Ishikawa (cell line): ENCODE measurements around the gene ATXN1.

Experiments used
- CEBPB ChIP-seq: IDR thresholded peaks from 2 replicates; pipeline ENCODE4 v1.6.1; 2012
- CREB1 ChIP-seq: IDR thresholded peaks from 2 replicates; pipeline ENCODE4 v1.6.1; 2012; ENCODE audit warnings: low read depth
- EP300 ChIP-seq: IDR thresholded peaks from 2 replicates; pipeline ENCODE4 v1.6.1; 2012; ENCODE audit warnings: borderline replicate concordance
- FOXM1 ChIP-seq: IDR thresholded peaks from 2 replicates; pipeline ENCODE4 v1.6.1; 2012; ENCODE audit warnings: low read depth, borderline replicate concordance
- RAD21 ChIP-seq: IDR thresholded peaks from 2 replicates; pipeline ENCODE4 v1.6.1; 2012; ENCODE audit warnings: low read depth
- TCF12 ChIP-seq: IDR thresholded peaks from 2 replicates; pipeline ENCODE4 v1.6.1; 2012; ENCODE audit warnings: low read depth
- YY1 ChIP-seq: IDR thresholded peaks from 2 replicates; pipeline ENCODE4 v1.6.1; 2012; ENCODE audit warnings: low read depth
- TF ChIP-seq, protein P1 (sequence below): IDR thresholded peaks from 2 replicates; pipeline ENCODE4 v1.6.1; 2012; ENCODE audit warnings: low read depth, mild to moderate bottlenecking
- TF ChIP-seq, protein P2 (sequence below): IDR thresholded peaks from 2 replicates; pipeline ENCODE4 v1.6.1; 2012

DNA sequence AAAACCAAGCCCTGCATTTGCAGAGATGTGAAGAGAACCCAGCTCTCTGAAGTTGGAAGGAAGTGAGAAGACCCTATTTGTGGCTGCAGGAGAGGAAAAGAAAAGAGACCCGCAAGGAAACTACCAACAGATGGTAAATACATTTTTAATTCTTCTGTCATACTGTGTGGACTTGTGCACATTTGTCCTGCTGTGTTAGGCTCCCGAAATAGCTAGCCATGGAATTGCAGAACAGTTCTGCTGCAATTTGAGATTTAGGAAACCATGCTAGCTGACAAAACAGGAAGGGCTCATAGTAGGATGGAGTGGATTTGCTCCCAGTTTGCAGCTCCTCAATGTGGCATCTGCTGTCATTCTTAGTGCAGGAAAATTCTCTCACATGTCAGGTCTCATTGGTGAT lies 12.1 kb upstream of the ATXN1 start:
- TF ChIP-seq, protein P1, sequence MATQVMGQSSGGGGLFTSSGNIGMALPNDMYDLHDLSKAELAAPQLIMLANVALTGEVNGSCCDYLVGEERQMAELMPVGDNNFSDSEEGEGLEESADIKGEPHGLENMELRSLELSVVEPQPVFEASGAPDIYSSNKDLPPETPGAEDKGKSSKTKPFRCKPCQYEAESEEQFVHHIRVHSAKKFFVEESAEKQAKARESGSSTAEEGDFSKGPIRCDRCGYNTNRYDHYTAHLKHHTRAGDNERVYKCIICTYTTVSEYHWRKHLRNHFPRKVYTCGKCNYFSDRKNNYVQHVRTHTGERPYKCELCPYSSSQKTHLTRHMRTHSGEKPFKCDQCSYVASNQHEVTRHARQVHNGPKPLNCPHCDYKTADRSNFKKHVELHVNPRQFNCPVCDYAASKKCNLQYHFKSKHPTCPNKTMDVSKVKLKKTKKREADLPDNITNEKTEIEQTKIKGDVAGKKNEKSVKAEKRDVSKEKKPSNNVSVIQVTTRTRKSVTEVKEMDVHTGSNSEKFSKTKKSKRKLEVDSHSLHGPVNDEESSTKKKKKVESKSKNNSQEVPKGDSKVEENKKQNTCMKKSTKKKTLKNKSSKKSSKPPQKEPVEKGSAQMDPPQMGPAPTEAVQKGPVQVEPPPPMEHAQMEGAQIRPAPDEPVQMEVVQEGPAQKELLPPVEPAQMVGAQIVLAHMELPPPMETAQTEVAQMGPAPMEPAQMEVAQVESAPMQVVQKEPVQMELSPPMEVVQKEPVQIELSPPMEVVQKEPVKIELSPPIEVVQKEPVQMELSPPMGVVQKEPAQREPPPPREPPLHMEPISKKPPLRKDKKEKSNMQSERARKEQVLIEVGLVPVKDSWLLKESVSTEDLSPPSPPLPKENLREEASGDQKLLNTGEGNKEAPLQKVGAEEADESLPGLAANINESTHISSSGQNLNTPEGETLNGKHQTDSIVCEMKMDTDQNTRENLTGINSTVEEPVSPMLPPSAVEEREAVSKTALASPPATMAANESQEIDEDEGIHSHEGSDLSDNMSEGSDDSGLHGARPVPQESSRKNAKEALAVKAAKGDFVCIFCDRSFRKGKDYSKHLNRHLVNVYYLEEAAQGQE = no peak
- no peak for TF ChIP-seq YY1
- TF ChIP-seq, protein P2, sequence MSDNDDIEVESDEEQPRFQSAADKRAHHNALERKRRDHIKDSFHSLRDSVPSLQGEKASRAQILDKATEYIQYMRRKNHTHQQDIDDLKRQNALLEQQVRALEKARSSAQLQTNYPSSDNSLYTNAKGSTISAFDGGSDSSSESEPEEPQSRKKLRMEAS = no peak
- TF ChIP-seq EP300 = no peak
- TF ChIP-seq TCF12 = no peak
- TF ChIP-seq CREB1 = no peak
- TF ChIP-seq FOXM1 = no peak
- no peak for TF ChIP-seq CEBPB
- no peak for TF ChIP-seq RAD21
